HCEC 1CT (cell line): ENCODE measurements around the gene CDKN2B.

Experiments used
- DNase-seq: peaks from one replicate; pipeline ENCODE4 v3.0.0-alpha.2; 2017

The CDKN2B gene

GRCh38 chr9:21993893-21994555 lies 15.1 kb downstream of the CDKN2B start, which contains the start of gene CDKN2A:
CDKN2A (minus strand) TSS chr9:21994392.
- DNase-seq = peak; percentile 43

- DNase-seq = no peak
Measured at GRCh38 chr9:21993007-21993406, 16.1 kb downstream of the CDKN2B start.

GRCh38 chr9:21991072-21991959 lies 17.8 kb downstream of the CDKN2B start:
- DNase-seq = no peak

- DNase-seq = no peak
Measured at GRCh38 chr9:21989440-21990189, 19.5 kb downstream of the CDKN2B start.

- peak; percentile 20 for DNase-seq
Measured at GRCh38 chr9:21988056-21988990, 20.8 kb downstream of the CDKN2B start.

- DNase-seq = no peak
Measured at GRCh38 chr9:21985964-21986667, 23.0 kb downstream of the CDKN2B start.

GRCh38 chr9:21984101-21984500 lies 25.0 kb downstream of the CDKN2B start:
- no peak for DNase-seq

GRCh38 chr9:21983561-21983935 lies 25.6 kb downstream of the CDKN2B start:
- DNase-seq = no peak

GRCh38 chr9:21982861-21983560 lies 26.1 kb downstream of the CDKN2B start:
- no peak for DNase-seq

- DNase-seq = no peak
Measured at GRCh38 chr9:21982391-21982790, 26.7 kb downstream of the CDKN2B start.

- no peak for DNase-seq
Measured at GRCh38 chr9:21976334-21976875, 32.7 kb downstream of the CDKN2B start.

- DNase-seq = peak; percentile 83
Measured at GRCh38 chr9:21974722-21975409, 34.2 kb downstream of the CDKN2B start.

- no peak for DNase-seq
Measured at GRCh38 chr9:21974343-21974721, 34.8 kb downstream of the CDKN2B start.

- DNase-seq = no peak
Measured at GRCh38 chr9:21972361-21972760, 36.7 kb downstream of the CDKN2B start.

GRCh38 chr9:21970800-21971640 lies 38.1 kb downstream of the CDKN2B start:
- DNase-seq = no peak

- DNase-seq = no peak
Measured at GRCh38 chr9:21969951-21970799, 38.9 kb downstream of the CDKN2B start.

GRCh38 chr9:21969011-21969940 lies 39.8 kb downstream of the CDKN2B start:
- no peak for DNase-seq
